Measurements from ENCODE around the gene SOWAHC.

SOWAHC gene

GRCh38 chr2:109646961-109647360 is 32.8 kb downstream of the SOWAHC start:
- DNase-seq (ENCODE audit: low read depth), result no peak

- no peak for DNase-seq (ENCODE audit: low read depth)
Observed at GRCh38 chr2:109647636-109648035, 33.5 kb downstream of the SOWAHC start.

- DNase-seq (ENCODE audit: low read depth), result no peak
Observed at GRCh38 chr2:109648041-109648527, 33.9 kb downstream of the SOWAHC start.

GRCh38 chr2:109649736-109650695 is 35.9 kb downstream of the SOWAHC start:
- DNase-seq (ENCODE audit: low read depth), result no peak

- DNase-seq (ENCODE audit: low read depth), result no peak
Observed at GRCh38 chr2:109654326-109655050, 40.3 kb downstream of the SOWAHC start.

GRCh38 chr2:109655287-109655686 is 41.1 kb downstream of the SOWAHC start:
- no peak for DNase-seq (ENCODE audit: low read depth)

- DNase-seq (ENCODE audit: low read depth), result no peak
Observed at GRCh38 chr2:109659396-109660045, 45.4 kb downstream of the SOWAHC start.

GRCh38 chr2:109660046-109660860 is 46.1 kb downstream of the SOWAHC start:
- no peak for DNase-seq (ENCODE audit: low read depth)

GRCh38 chr2:109662889-109663288 is 48.7 kb downstream of the SOWAHC start:
- no peak for DNase-seq (ENCODE audit: low read depth)

GRCh38 chr2:109663721-109664120 is 49.6 kb downstream of the SOWAHC start:
- no peak for DNase-seq (ENCODE audit: low read depth)

GRCh38 chr2:109666466-109666865 is 52.3 kb downstream of the SOWAHC start:
- DNase-seq (ENCODE audit: low read depth), result no peak

Data from T follicular helper cell (primary cell).